ENCODE results near the gene SLC9A9.
A peak's percentile ranks its signal among the peaks of the same experiment; 100 is the strongest.

SLC9A9 gene

GRCh38 chr3:143763564-143764162 is 84.6 kb downstream of the SLC9A9 start:
- no peak overlapping the region for H3K4me3 Mint-ChIP-seq
- no peaks in the 10 kb centered on the region for H3K9me3 Mint-ChIP-seq
- H3K4me1 Mint-ChIP-seq: peaks cover 14% of the 10 kb centered on the region
- DNase-seq (ENCODE audit: low spot score in 2 of 2) (no peak), ATAC-seq (replicated peaks; ENCODE audit: extremely low read depth, poor library complexity, severe bottlenecking) (no peak)
- H3K36me3 Mint-ChIP-seq (ENCODE audit: insufficient read depth): no peaks in the 10 kb centered on the region
- no peaks in the 10 kb centered on the region for H3K27me3 Mint-ChIP-seq
- no peak overlapping the region for H3K27ac Mint-ChIP-seq (ENCODE audit: low read depth)

GRCh38 chr3:143757691-143758090 is 90.6 kb downstream of the SLC9A9 start:
- H3K27ac Mint-ChIP-seq (ENCODE audit: low read depth): no peak overlapping the region
- ATAC-seq (replicated peaks; ENCODE audit: extremely low read depth, poor library complexity, severe bottlenecking): no peak
- H3K4me3 Mint-ChIP-seq: no peak overlapping the region
- H3K27me3 Mint-ChIP-seq: no peaks in the 10 kb centered on the region
- DNase-seq (ENCODE audit: low spot score in 2 of 2): no peak
- H3K9me3 Mint-ChIP-seq: no peaks in the 10 kb centered on the region
- H3K36me3 Mint-ChIP-seq (ENCODE audit: insufficient read depth): no peaks in the 10 kb centered on the region
- H3K4me1 Mint-ChIP-seq: peaks cover 28% of the 10 kb centered on the region

- Mint-ChIP-seq H3K36me3 (ENCODE audit: insufficient read depth) (no peaks in the 10 kb centered on the region), H3K4me3 (no peak overlapping the region), H3K27me3 (no peaks in the 10 kb centered on the region), H3K27ac (ENCODE audit: low read depth) (no peak overlapping the region), H3K9me3 (no peaks in the 10 kb centered on the region), H3K4me1 (peaks cover 43% of the 10 kb centered on the region)
- DNase-seq (ENCODE audit: low spot score in 2 of 2) (no peak), ATAC-seq (replicated peaks; ENCODE audit: extremely low read depth, poor library complexity, severe bottlenecking) (no peak)
Observed at GRCh38 chr3:143755978-143756377, 92.3 kb downstream of the SLC9A9 start.

- Mint-ChIP-seq H3K9me3 (no peaks in the 10 kb centered on the region), H3K4me1 (peaks cover 34% of the 10 kb centered on the region), H3K4me3 (no peak overlapping the region), H3K36me3 (ENCODE audit: insufficient read depth) (no peaks in the 10 kb centered on the region), H3K27me3 (no peaks in the 10 kb centered on the region), H3K27ac (ENCODE audit: low read depth) (no peak overlapping the region)
- ATAC-seq (replicated peaks; ENCODE audit: extremely low read depth, poor library complexity, severe bottlenecking): no peak
- DNase-seq (ENCODE audit: low spot score in 2 of 2): no peak
Observed at GRCh38 chr3:143754090-143754489, 94.2 kb downstream of the SLC9A9 start.

- Mint-ChIP-seq H3K4me1 (peaks cover 34% of the 10 kb centered on the region), H3K9me3 (no peaks in the 10 kb centered on the region), H3K4me3 (no peak overlapping the region), H3K27me3 (no peaks in the 10 kb centered on the region), H3K27ac (ENCODE audit: low read depth) (no peak overlapping the region), H3K36me3 (ENCODE audit: insufficient read depth) (no peaks in the 10 kb centered on the region)
- no peak for DNase-seq (ENCODE audit: low spot score in 2 of 2)
- no peak for ATAC-seq (replicated peaks; ENCODE audit: extremely low read depth, poor library complexity, severe bottlenecking)
Observed at GRCh38 chr3:143753456-143753855, 94.8 kb downstream of the SLC9A9 start.

GRCh38 chr3:143753006-143753405 is 95.3 kb downstream of the SLC9A9 start:
- DNase-seq (ENCODE audit: low spot score in 2 of 2) (no peak), ATAC-seq (replicated peaks; ENCODE audit: extremely low read depth, poor library complexity, severe bottlenecking) (no peak)
- Mint-ChIP-seq H3K4me3 (no peak overlapping the region), H3K9me3 (no peaks in the 10 kb centered on the region), H3K27me3 (no peaks in the 10 kb centered on the region), H3K27ac (ENCODE audit: low read depth) (no peak overlapping the region), H3K36me3 (ENCODE audit: insufficient read depth) (no peaks in the 10 kb centered on the region), H3K4me1 (peaks cover 34% of the 10 kb centered on the region)

GRCh38 chr3:143751643-143752178 is 96.6 kb downstream of the SLC9A9 start:
- no peak for ATAC-seq (replicated peaks; ENCODE audit: extremely low read depth, poor library complexity, severe bottlenecking)
- Mint-ChIP-seq H3K36me3 (ENCODE audit: insufficient read depth) (no peaks in the 10 kb centered on the region), H3K4me3 (peak overlapping the region; percentile 39), H3K27me3 (no peaks in the 10 kb centered on the region), H3K4me1 (peaks cover 29% of the 10 kb centered on the region), H3K27ac (ENCODE audit: low read depth) (no peak overlapping the region), H3K9me3 (no peaks in the 10 kb centered on the region)
- DNase-seq (ENCODE audit: low spot score in 2 of 2): no peak

GRCh38 chr3:143750841-143751240 is 97.4 kb downstream of the SLC9A9 start:
- no peak overlapping the region for H3K27ac Mint-ChIP-seq (ENCODE audit: low read depth)
- H3K4me1 Mint-ChIP-seq: peaks cover 29% of the 10 kb centered on the region

GRCh38 chr3:143749926-143750325 is 98.3 kb downstream of the SLC9A9 start:
- Mint-ChIP-seq H3K36me3 (ENCODE audit: insufficient read depth) (peaks cover 2% of the 10 kb centered on the region), H3K27ac (ENCODE audit: low read depth) (no peak overlapping the region), H3K27me3 (no peaks in the 10 kb centered on the region), H3K4me3 (no peak overlapping the region), H3K4me1 (peaks cover 29% of the 10 kb centered on the region), H3K9me3 (no peaks in the 10 kb centered on the region)
- ATAC-seq (replicated peaks; ENCODE audit: extremely low read depth, poor library complexity, severe bottlenecking) (no peak), DNase-seq (ENCODE audit: low spot score in 2 of 2) (no peak)

More at GRCh38 chr3:143750841-143751240, 97.4 kb downstream of the SLC9A9 start:
- H3K4me3 Mint-ChIP-seq: no peak overlapping the region
- H3K9me3 Mint-ChIP-seq: no peaks in the 10 kb centered on the region
- H3K36me3 Mint-ChIP-seq (ENCODE audit: insufficient read depth): peaks cover 2% of the 10 kb centered on the region
- H3K27me3 Mint-ChIP-seq: no peaks in the 10 kb centered on the region
- ATAC-seq (replicated peaks; ENCODE audit: extremely low read depth, poor library complexity, severe bottlenecking) (no peak), DNase-seq (ENCODE audit: low spot score in 2 of 2) (no peak)

GRCh38 chr3:143737065-143737464 is 111.2 kb downstream of the SLC9A9 start:
- Mint-ChIP-seq H3K9me3 (peaks cover under 1% of the 10 kb centered on the region), H3K27ac (ENCODE audit: low read depth) (no peak overlapping the region), H3K27me3 (no peaks in the 10 kb centered on the region), H3K36me3 (ENCODE audit: insufficient read depth) (no peaks in the 10 kb centered on the region), H3K4me3 (no peak overlapping the region), H3K4me1 (peaks cover 6% of the 10 kb centered on the region)
- ATAC-seq (replicated peaks; ENCODE audit: extremely low read depth, poor library complexity, severe bottlenecking): no peak
- DNase-seq (ENCODE audit: low spot score in 2 of 2): no peak

- peaks cover 11% of the 10 kb centered on the region for H3K4me1 Mint-ChIP-seq
- no peak overlapping the region for H3K4me3 Mint-ChIP-seq
- no peaks in the 10 kb centered on the region for H3K9me3 Mint-ChIP-seq
- no peak overlapping the region for H3K27ac Mint-ChIP-seq (ENCODE audit: low read depth)
- H3K27me3 Mint-ChIP-seq: no peaks in the 10 kb centered on the region
- no peaks in the 10 kb centered on the region for H3K36me3 Mint-ChIP-seq (ENCODE audit: insufficient read depth)
- no peak for ATAC-seq (replicated peaks; ENCODE audit: extremely low read depth, poor library complexity, severe bottlenecking)
- DNase-seq (ENCODE audit: low spot score in 2 of 2): no peak
Observed at GRCh38 chr3:143736205-143736997, 111.9 kb downstream of the SLC9A9 start.

- H3K36me3 Mint-ChIP-seq (ENCODE audit: insufficient read depth): peaks cover 2% of the 10 kb centered on the region
- H3K4me3 Mint-ChIP-seq: no peak overlapping the region
- H3K9me3 Mint-ChIP-seq: no peaks in the 10 kb centered on the region
- H3K27me3 Mint-ChIP-seq: no peaks in the 10 kb centered on the region
- ATAC-seq (replicated peaks; ENCODE audit: extremely low read depth, poor library complexity, severe bottlenecking) (no peak), DNase-seq (ENCODE audit: low spot score in 2 of 2) (no peak)
- H3K4me1 Mint-ChIP-seq: peaks cover 36% of the 10 kb centered on the region
- H3K27ac Mint-ChIP-seq (ENCODE audit: low read depth): no peak overlapping the region
Observed at GRCh38 chr3:143731776-143732175, 116.5 kb downstream of the SLC9A9 start.

GRCh38 chr3:143731320-143731719 is 116.9 kb downstream of the SLC9A9 start:
- DNase-seq (ENCODE audit: low spot score in 2 of 2): no peak
- H3K9me3 Mint-ChIP-seq: no peaks in the 10 kb centered on the region
- H3K4me1 Mint-ChIP-seq: peaks cover 35% of the 10 kb centered on the region
- no peak overlapping the region for H3K27ac Mint-ChIP-seq (ENCODE audit: low read depth)
- peaks cover 2% of the 10 kb centered on the region for H3K36me3 Mint-ChIP-seq (ENCODE audit: insufficient read depth)
- H3K27me3 Mint-ChIP-seq: no peaks in the 10 kb centered on the region
- ATAC-seq (replicated peaks; ENCODE audit: extremely low read depth, poor library complexity, severe bottlenecking): no peak
- H3K4me3 Mint-ChIP-seq: no peak overlapping the region
